GM21723 (cell line): ENCODE results near the gene DIPK1C.
A peak's percentile ranks its signal among the peaks of the same experiment; 100 is the strongest.
"Not testable (repeated sequence)": the region's sequence is repeated elsewhere in the genome, so short reads cannot be mapped to it uniquely, and the experiment has no call there.

ENCODE experiments used
- ATAC-seq: cut with Tn5 transposase; IDR thresholded peaks from one replicate; pipeline ENCODE4 v1.9.1; 2021; ENCODE audit warnings: mild to moderate bottlenecking, moderate library complexity; ENCODE audit not compliant: unreplicated experiment

DIPK1C gene

GRCh38 chr18:74457043-74457724 lies at the start of gene DIPK1C:
Gene DIPK1C (minus strand): TSS chr18:74457308. CDS start chr18:74457259, 49 bp downstream.
- ATAC-seq = no peak

- no peak for ATAC-seq
Measured at GRCh38 chr18:74506448-74507084, 49.5 kb upstream of the DIPK1C start.

GRCh38 chr18:74505776-74506175 lies 48.7 kb upstream of the DIPK1C start:
- ATAC-seq = no peak

- ATAC-seq = no peak
Measured at GRCh38 chr18:74503137-74503536, 46.0 kb upstream of the DIPK1C start.

GRCh38 chr18:74501386-74501785 lies 44.3 kb upstream of the DIPK1C start:
- ATAC-seq = no peak

- not testable (repeated sequence) for ATAC-seq
Measured at GRCh38 chr18:74500774-74501173, 43.7 kb upstream of the DIPK1C start.

- ATAC-seq = no peak
Measured at GRCh38 chr18:74500372-74500771, 43.3 kb upstream of the DIPK1C start.

- peak; percentile 39 for ATAC-seq
Measured at GRCh38 chr18:74499633-74500032, 42.5 kb upstream of the DIPK1C start.

- peak; percentile 45 for ATAC-seq
Measured at GRCh38 chr18:74498712-74499627, 41.9 kb upstream of the DIPK1C start.

GRCh38 chr18:74497778-74498177 lies 40.7 kb upstream of the DIPK1C start:
- no peak for ATAC-seq

- no peak for ATAC-seq
Measured at GRCh38 chr18:74497324-74497676, 40.2 kb upstream of the DIPK1C start.

- peak; percentile 31 for ATAC-seq
Measured at GRCh38 chr18:74496508-74497323, 39.6 kb upstream of the DIPK1C start.

- ATAC-seq = peak; percentile 74
Measured at GRCh38 chr18:74495581-74496507, 38.7 kb upstream of the DIPK1C start, which contains the start of gene CNDP2. Gene CNDP2 (plus strand): TSS chr18:74496363. CDS start chr18:74499974, 3,611 bp downstream.

GRCh38 chr18:74494514-74494913 lies 37.4 kb upstream of the DIPK1C start:
- ATAC-seq = no peak

GRCh38 chr18:74493689-74494088 lies 36.6 kb upstream of the DIPK1C start:
- ATAC-seq = no peak

GRCh38 chr18:74492259-74492658 lies 35.2 kb upstream of the DIPK1C start:
- no peak for ATAC-seq

GRCh38 chr18:74489676-74490075 lies 32.6 kb upstream of the DIPK1C start:
- no peak for ATAC-seq

GRCh38 chr18:74488864-74489263 lies 31.8 kb upstream of the DIPK1C start:
- no peak for ATAC-seq

GRCh38 chr18:74488354-74488753 lies 31.2 kb upstream of the DIPK1C start:
- no peak for ATAC-seq
